Activated CD4-positive, alpha-beta T cell treated with anti-CD3 and anti-CD28 coated beads, Interleukin-2, amount 10 ng/mL, durations not matched to agents 24 days and 14 days (primary cell): Measurements from ENCODE around the gene RAB30. TPM values are rescaled to one million over a fixed set of nuclear protein-coding genes. Genes with fewer than 3 reads are reported as not detected.
A peak's percentile ranks its signal among the peaks of the same experiment; 100 is the strongest.

ENCODE experiments used
- DNase-seq: peaks from one replicate; pipeline ENCODE4 v3.0.0; 2022
- H3K27ac Mint-ChIP-seq: one replicate; pipeline ENCODE4 v1.8.0; 2022; ENCODE audit warnings: mild to moderate bottlenecking, mixed read lengths
- H3K27me3 Mint-ChIP-seq: one replicate; pipeline ENCODE4 v1.8.0; 2022; ENCODE audit warnings: mixed read lengths
- H3K36me3 Mint-ChIP-seq: one replicate; pipeline ENCODE4 v1.8.0; 2022; ENCODE audit warnings: low read depth, mild to moderate bottlenecking, mixed read lengths
- H3K4me1 Mint-ChIP-seq: one replicate; pipeline ENCODE4 v1.8.0; 2021; ENCODE audit warnings: mixed read lengths
- H3K4me3 Mint-ChIP-seq: one replicate; pipeline ENCODE4 v1.8.0; 2022; ENCODE audit warnings: mild to moderate bottlenecking, moderate library complexity, mixed read lengths
- H3K9me3 Mint-ChIP-seq: one replicate; pipeline ENCODE4 v1.8.0; 2021; ENCODE audit warnings: mixed read lengths
- intact Hi-C: fragments of 100-400 bp; cut with micrococcal nuclease; formaldehyde crosslinking; loops from one replicate; pipeline ENCODE4 v1.15.1; 2023
- total RNA-seq: library from RNA; stranded (reverse); gene quantifications from 2 replicates; pipeline ENCODE4 v1.2.3, GENCODE V29; 2022

The RAB30 gene, protein sequence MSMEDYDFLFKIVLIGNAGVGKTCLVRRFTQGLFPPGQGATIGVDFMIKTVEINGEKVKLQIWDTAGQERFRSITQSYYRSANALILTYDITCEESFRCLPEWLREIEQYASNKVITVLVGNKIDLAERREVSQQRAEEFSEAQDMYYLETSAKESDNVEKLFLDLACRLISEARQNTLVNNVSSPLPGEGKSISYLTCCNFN
- total RNA-seq: 13.6 and 15.4 TPM in 2 replicates

DNA sequence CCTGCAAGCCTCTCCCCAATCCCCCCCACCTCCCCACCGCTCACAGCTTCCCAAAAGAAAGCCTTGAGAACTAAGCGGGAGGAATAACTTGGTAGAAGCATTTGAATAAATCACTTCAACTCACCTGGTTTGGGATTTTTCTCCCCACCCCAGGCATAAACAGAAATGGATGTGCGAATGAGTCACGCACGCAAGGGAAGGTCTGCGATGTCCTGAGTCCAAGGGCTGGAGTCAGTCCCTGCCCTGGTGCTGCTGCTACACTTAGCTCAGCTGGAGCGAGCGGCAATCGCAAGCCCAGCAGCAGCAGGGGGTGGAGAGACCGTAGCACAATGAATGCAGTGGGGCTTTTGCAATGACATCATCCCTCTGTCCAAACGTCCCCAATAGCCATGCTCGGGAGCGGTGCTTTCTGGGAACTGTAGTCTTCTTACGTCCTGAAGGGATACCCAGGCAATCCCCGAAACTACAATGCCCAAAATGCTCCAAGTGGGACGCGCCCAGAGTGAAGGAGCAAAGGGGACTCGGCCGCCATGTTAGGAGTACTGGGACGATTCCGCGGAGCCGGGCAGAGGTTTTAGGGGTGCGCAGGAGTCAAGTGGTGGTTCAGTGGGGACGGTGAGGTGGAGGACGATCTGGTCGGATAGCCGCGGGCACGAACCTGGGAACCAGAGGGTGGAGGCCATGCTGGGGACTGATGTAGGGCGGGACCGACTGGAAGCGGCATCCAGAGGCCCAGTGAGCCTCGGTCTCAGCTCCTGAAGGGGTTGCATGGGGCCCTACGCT, at the start of gene RAB30:
TSS of gene RAB30 (minus strand) at position 331 of the 783 bp plus-strand sequence. CDS start 74,581 bp downstream, outside the sequence.
- H3K27ac Mint-ChIP-seq: no peak within 1 kb of the TSS
- H3K9me3 Mint-ChIP-seq: no peaks in the 10 kb centered on the region
- peaks cover 31% of the 10 kb centered on the region for H3K36me3 Mint-ChIP-seq

GRCh38 chr11:83120327-83120726, 48.6 kb upstream of the RAB30 start:
- H3K27ac Mint-ChIP-seq: no peak overlapping the region
- H3K9me3 Mint-ChIP-seq: no peaks in the 10 kb centered on the region
- peaks cover 31% of the 10 kb centered on the region for H3K4me1 Mint-ChIP-seq

More for the DNA sequence above, at the start of gene RAB30:
- Mint-ChIP-seq H3K4me3 (no peak within 1 kb of the TSS), H3K27me3 (no peaks in the 10 kb centered on the region), H3K4me1 (peaks cover 32% of the 10 kb centered on the region)
- DNase-seq: peak; percentile 98
- intact Hi-C loops: loop anchor here (1.0 to 2.0 kb wide), 10 partner anchors 8 to 215 kb away; partner anchors contain the start of genes ANKRD42, CCDC90B and DDIAS

GRCh38 chr11:83119216-83119615, 47.5 kb upstream of the RAB30 start:
- Mint-ChIP-seq H3K4me3 (no peak overlapping the region), H3K27me3 (no peaks in the 10 kb centered on the region), H3K36me3 (no peaks in the 10 kb centered on the region), H3K4me1 (peaks cover 36% of the 10 kb centered on the region), H3K9me3 (no peaks in the 10 kb centered on the region), H3K27ac (no peak overlapping the region)
- peak; percentile 52 for DNase-seq
- intact Hi-C loops: loop anchor here (5.0 kb wide), 1 partner anchor 122 kb away; no protein-coding TSS in a partner anchor

More at GRCh38 chr11:83120327-83120726, 48.6 kb upstream of the RAB30 start:
- no peak overlapping the region for H3K4me3 Mint-ChIP-seq
- no peak for DNase-seq
- no peaks in the 10 kb centered on the region for H3K36me3 Mint-ChIP-seq
- intact Hi-C loops: no loop called here
- H3K27me3 Mint-ChIP-seq: no peaks in the 10 kb centered on the region

- DNase-seq: no peak
- Mint-ChIP-seq H3K27me3 (no peaks in the 10 kb centered on the region), H3K4me1 (peaks cover 36% of the 10 kb centered on the region), H3K36me3 (no peaks in the 10 kb centered on the region), H3K27ac (no peak overlapping the region), H3K4me3 (no peak overlapping the region), H3K9me3 (no peaks in the 10 kb centered on the region)
- intact Hi-C loops: loop anchor here (5.0 kb wide), 1 partner anchor 122 kb away; no protein-coding TSS in a partner anchor
These were observed 47.1 kb upstream of the RAB30 start for GRCh38 chr11:83118814-83119213.

DNA sequence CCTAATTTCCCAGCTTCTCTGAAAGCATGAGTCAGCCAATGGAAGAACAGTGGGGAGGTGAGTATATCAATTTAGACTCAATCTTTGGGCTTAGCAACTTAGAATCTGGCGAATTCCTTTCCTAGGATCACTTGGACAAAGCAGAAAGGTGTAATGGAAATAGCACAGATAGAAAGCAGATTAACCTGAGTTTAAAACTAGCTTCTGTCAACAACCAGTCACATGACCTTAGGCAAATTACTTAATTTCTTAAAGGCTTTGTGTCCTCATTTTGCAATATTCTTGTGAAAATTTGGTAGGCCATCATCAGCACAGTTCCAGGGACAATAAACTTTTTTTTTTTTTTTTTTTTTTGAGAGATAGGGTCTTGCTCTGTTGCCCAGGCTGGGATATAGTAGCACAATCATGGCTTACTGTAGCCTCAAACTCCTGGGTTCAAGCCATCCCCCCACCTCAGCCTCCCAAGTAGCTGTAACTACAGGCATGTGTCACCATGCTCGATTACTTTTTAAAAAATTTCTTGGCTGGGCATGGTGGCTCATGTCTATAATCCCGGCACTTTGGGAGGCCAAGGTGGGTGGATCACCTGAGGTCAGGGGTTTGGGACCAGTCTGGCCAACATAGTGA, 44.4 kb upstream of the RAB30 start:
- no peak for DNase-seq
- Mint-ChIP-seq H3K4me1 (peaks cover 22% of the 10 kb centered on the region), H3K4me3 (peak overlapping the region; percentile 82), H3K27me3 (peaks cover 3% of the 10 kb centered on the region), H3K36me3 (no peaks in the 10 kb centered on the region), H3K9me3 (no peaks in the 10 kb centered on the region), H3K27ac (no peak overlapping the region)
- intact Hi-C loops: loop anchor here (2.0 to 5.0 kb wide), 2 partner anchors 41 to 119 kb away; partner anchors contain the start of gene PCF11

- no peaks in the 10 kb centered on the region for H3K9me3 Mint-ChIP-seq
- H3K4me1 Mint-ChIP-seq: peaks cover 22% of the 10 kb centered on the region
- no peak for DNase-seq
- intact Hi-C loops: loop anchor here (5.0 kb wide), 1 partner anchor 118 kb away; no protein-coding TSS in a partner anchor
- H3K36me3 Mint-ChIP-seq: no peaks in the 10 kb centered on the region
- H3K27ac Mint-ChIP-seq: no peak overlapping the region
- H3K27me3 Mint-ChIP-seq: peaks cover 3% of the 10 kb centered on the region
- H3K4me3 Mint-ChIP-seq: peak overlapping the region; percentile 57
These were observed 43.9 kb upstream of the RAB30 start for GRCh38 chr11:83115551-83115950.

DNA sequence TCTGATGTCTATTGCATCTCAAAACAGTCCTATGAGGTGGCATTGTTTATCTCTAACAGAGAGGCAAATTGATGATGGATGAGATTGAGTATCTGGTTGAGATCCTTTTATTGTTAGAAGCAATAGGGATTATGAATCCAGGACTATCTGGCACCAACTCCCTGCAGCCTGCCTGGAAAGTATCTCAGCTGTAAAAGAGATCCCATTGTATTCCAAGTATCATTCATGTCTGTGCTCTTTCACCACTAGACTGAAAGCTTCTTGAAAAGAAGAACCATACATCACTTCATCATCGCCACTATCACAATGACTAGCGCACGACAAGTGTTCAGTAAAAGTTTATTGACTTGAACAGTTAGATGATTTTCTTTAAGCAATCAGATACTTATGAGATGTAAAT, 43.3 kb upstream of the RAB30 start:
- Mint-ChIP-seq H3K4me1 (peaks cover 22% of the 10 kb centered on the region), H3K27ac (no peak overlapping the region), H3K36me3 (no peaks in the 10 kb centered on the region), H3K4me3 (peak overlapping the region; percentile 11), H3K27me3 (peaks cover 3% of the 10 kb centered on the region), H3K9me3 (no peaks in the 10 kb centered on the region)
- intact Hi-C loops: loop anchor here (5.0 kb wide), 1 partner anchor 118 kb away; no protein-coding TSS in a partner anchor
- DNase-seq: peak; percentile 41

GRCh38 chr11:83112886-83113285, 41.2 kb upstream of the RAB30 start:
- Mint-ChIP-seq H3K4me1 (peaks cover 14% of the 10 kb centered on the region), H3K9me3 (no peaks in the 10 kb centered on the region), H3K27ac (no peak overlapping the region), H3K36me3 (no peaks in the 10 kb centered on the region), H3K4me3 (no peak overlapping the region), H3K27me3 (peaks cover 3% of the 10 kb centered on the region)
- intact Hi-C loops: no loop called here
- DNase-seq: peak; percentile 12

DNA sequence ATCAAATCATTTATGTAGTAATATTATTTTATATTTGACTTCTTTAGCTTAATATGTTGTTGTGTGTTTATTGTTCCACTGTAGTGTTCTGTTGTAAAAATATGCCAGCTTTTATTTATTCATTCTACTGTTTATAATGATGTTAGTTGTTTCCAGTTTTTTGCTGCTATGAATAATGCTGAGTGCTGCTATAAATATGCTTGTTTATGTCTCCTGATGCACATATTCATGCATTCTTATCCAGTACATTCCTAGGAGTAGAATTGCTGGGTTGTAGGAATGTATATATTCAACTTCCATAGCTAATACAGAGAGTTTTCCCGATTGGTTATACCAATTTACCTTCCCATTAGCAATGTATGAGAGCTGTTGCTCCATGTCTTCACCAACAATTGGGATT, 33.5 kb upstream of the RAB30 start:
- H3K4me1 Mint-ChIP-seq: no peaks in the 10 kb centered on the region
- no peak overlapping the region for H3K4me3 Mint-ChIP-seq
- H3K9me3 Mint-ChIP-seq: no peaks in the 10 kb centered on the region
- peaks cover 29% of the 10 kb centered on the region for H3K27me3 Mint-ChIP-seq
- no peaks in the 10 kb centered on the region for H3K36me3 Mint-ChIP-seq
- DNase-seq: no peak
- H3K27ac Mint-ChIP-seq: no peak overlapping the region
- intact Hi-C loops: no loop called here

- intact Hi-C loops: no loop called here
- Mint-ChIP-seq H3K9me3 (no peaks in the 10 kb centered on the region), H3K4me1 (no peaks in the 10 kb centered on the region), H3K27ac (no peak overlapping the region), H3K4me3 (no peak overlapping the region), H3K27me3 (peaks cover 29% of the 10 kb centered on the region), H3K36me3 (no peaks in the 10 kb centered on the region)
- DNase-seq: no peak
These were observed 31.1 kb upstream of the RAB30 start for GRCh38 chr11:83102834-83103233.

GRCh38 chr11:83097429-83098075, 25.9 kb upstream of the RAB30 start:
- Mint-ChIP-seq H3K27me3 (peaks cover 7% of the 10 kb centered on the region), H3K36me3 (no peaks in the 10 kb centered on the region), H3K9me3 (no peaks in the 10 kb centered on the region), H3K4me3 (no peak overlapping the region), H3K4me1 (no peaks in the 10 kb centered on the region), H3K27ac (no peak overlapping the region)
- intact Hi-C loops: no loop called here
- no peak for DNase-seq

DNA sequence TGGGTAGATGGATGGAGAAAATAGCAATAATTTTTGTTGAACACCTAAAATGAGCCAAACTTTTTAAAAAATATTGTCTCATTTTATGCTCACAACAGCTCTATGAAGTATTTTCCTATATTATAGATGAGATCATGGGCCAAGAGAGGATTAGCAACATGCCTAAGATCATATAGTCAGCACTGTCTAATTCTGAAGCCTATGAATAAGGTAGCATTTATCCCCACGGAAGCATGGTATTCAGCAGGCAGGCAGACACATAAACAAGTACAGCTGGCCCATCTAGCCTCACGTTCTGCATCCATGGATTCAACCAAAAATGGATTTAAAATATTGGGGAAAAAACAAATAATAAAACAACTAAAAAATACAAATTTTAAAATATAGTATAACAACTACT, 21.9 kb upstream of the RAB30 start:
- no peaks in the 10 kb centered on the region for H3K9me3 Mint-ChIP-seq
- peaks cover 3% of the 10 kb centered on the region for H3K36me3 Mint-ChIP-seq
- no peak for DNase-seq
- intact Hi-C loops: no loop called here
- peaks cover 2% of the 10 kb centered on the region for H3K4me1 Mint-ChIP-seq
- no peaks in the 10 kb centered on the region for H3K27me3 Mint-ChIP-seq
- no peak overlapping the region for H3K4me3 Mint-ChIP-seq
- H3K27ac Mint-ChIP-seq: no peak overlapping the region

DNA sequence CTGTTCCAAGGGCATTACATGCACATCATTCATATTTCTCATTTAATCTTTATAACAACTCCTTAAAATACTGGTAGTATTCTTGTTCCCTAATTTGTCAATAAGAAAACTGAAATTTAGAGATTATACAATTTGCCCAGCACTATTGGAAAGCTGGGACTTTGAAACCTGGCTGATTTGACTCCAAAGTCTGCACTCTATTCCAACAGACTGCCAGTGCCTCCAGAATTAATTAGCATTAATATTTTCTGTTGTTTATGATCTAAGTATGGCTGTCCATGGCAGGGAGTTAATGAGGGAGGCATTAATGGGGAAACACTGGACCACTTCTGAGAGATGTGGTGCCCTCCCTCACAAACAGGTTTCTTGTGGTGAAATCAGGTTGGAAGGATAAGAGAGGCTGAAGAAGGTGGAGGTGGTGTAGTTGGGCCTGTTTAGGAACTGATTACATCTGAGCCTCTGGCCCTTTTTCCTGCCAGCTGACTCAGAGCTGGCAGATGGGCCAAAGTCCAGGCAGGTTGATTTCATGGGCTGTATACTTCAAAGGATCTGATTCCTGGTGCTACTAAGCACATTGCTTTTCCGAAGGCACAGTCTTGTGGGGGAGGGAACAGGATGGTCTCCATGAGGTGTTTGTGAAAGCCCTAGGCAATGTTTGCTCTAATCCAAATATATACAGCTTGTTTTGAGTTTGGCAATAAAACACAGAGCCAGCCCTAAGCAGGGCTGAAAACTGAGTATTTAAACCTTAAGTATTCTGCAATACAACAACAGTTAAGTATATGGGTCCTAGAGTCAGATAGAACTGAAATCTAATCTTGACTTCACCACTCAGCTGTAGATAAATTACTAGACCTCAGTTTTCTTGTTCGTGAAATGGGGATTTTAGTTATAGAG, 21.0 kb upstream of the RAB30 start:
- DNase-seq: no peak
- Mint-ChIP-seq H3K27ac (no peak overlapping the region), H3K36me3 (peaks cover 3% of the 10 kb centered on the region), H3K4me3 (no peak overlapping the region), H3K27me3 (no peaks in the 10 kb centered on the region), H3K9me3 (no peaks in the 10 kb centered on the region), H3K4me1 (peaks cover 2% of the 10 kb centered on the region)
- intact Hi-C loops: no loop called here
